ENCODE data around the gene OSBPL8.

The OSBPL8 gene

DNA sequence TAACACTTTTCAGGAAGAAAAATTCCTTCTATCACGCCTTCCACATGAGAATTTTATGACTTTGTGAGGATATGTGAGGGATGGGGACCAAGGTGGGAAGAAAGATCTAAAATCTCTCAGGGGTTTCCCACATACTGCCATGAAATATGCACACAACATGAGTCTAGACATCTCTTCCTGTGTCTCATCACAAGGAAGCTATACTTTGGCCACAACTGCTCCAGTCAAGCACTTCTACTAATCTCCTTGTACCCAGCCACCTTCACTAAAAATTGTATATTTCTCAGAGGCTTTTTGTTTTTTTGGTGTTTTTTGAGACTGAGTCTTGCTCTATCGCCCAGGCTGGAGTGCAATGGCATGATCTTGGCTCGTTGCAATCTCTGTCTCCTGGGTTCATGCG, 3.2 kb downstream of the OSBPL8 start:
- DNase-seq (ENCODE audit: low read depth) = peak; percentile 34

DNA sequence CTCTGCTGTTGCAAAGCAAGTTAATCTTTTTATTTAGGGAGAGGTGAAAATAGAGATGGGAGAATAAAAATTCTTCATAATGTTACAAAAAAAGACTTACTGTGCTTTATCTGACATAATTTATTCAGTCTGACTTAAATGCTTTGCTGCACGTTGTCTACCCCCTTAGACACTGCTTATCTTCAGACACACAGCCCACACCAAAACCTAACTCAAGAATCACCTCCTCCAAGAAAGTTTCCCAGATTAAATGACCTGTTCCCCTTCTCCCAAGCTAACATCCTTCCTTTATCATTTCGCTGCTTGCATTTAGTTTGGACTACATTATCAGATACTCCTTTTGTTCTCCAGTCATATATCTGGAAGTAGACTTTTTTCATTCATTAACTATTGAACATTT, 3.8 kb downstream of the OSBPL8 start:
- no peak for DNase-seq (ENCODE audit: low read depth)

DNA sequence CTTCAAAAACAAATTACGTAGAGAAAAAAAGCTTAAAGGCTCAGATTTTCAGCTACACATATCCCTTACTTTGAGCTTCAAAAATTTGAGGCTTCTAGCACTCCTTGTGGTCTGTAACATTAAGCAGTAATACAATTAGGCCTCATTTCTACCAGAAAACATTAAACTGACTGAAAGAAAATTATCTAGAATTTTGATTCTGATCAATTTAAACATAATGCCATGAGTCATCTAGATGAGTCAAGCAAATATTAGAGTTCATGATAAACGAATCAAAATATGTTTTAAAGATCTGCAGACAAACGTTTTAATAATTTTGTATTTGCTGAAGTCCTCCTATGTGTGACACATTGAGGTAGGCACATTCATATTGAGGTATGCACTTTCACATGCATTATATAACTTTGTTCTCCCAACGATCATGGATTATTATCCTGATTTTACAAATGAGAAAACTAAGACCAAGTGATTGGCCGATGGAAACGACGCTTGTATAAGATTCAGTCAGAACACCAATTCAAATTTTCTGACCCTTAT, 4.3 kb downstream of the OSBPL8 start:
- DNase-seq (ENCODE audit: low read depth) = peak; percentile 36

DNA sequence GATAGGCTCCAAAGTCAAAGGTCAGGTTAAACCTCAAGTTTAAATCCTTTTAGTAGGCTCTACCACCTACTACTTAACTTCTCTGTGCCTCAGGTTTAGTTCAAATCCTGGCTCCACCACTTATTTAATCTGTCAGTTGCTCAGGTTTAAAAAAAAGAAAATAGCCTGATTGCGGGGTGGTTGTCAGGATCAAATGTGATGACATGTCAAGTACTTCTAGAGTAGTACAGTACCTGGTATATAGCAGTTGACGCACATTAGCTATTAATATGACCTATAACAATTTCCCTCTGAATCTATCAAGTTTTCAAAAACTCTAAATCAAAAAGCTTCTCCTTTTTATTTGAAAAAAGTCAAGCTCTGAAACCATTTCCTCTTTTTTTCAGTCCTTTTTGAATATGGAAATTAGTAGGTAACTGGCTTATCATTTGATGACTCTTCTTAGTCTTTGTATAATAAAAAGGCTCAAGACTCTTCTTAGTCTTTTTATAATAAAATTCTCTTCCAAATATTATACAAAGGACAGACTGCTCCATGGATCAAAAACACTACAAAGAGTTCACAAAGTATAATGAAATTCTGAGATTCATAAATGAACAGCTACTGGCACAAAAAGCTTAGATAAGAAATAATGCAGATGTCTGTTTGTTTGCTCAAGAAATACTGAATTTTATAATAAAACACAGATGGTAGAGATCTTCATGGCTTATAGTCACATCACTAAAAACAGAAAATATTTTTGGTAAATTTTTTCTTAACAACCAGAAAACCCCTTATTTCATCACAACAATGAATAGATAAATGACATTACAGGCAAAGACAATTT, 5.0 kb downstream of the OSBPL8 start:
- no peak for DNase-seq (ENCODE audit: low read depth)

DNA sequence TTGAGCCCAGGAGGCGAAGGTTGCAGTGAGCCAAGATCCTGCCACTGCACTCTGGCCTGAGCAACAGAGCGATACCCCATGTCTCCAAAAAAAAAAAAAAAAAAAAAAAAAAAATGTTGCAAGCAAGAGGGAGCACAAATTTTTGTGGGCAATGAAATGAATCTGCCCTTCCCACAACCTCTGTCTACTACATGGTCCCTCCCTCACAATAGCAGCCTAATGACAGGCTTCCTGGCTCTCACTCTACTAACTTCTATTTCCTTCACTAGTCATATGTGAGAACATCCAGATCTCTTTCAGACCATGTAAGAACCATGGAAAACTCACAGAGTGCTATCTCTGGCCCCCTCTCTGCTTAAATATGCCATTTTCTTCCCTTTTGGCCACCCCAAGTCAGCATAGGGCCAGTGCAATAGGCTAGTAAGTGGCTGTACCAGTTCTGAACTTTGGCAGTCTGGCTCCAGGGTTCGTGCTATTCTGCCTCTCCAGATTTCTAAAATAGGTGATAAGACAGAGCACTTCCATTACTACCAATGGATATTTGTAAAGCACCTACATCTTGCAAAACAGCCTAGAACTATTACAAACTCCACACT, 7.1 kb downstream of the OSBPL8 start:
- DNase-seq (ENCODE audit: low read depth) = no peak

DNA sequence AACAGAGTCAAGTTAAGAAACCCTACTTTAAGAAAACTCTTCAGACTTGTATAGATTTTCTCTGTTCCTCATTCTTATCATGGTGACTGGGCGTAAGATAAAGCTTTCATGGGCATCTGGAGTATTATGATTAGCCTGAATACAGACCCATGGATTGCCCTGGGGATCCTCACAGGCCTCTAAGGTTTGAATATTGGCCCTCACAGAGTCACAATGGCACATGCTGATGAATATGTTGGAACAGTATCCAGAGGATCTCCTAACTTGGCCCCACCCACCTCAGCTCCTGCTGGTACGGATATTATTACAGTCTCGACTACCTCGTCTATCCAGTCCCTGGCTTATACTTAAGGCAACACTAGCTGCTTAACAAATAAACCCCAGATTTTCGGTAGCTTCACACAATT, 8.1 kb downstream of the OSBPL8 start:
- DNase-seq (ENCODE audit: low read depth) = no peak

DNA sequence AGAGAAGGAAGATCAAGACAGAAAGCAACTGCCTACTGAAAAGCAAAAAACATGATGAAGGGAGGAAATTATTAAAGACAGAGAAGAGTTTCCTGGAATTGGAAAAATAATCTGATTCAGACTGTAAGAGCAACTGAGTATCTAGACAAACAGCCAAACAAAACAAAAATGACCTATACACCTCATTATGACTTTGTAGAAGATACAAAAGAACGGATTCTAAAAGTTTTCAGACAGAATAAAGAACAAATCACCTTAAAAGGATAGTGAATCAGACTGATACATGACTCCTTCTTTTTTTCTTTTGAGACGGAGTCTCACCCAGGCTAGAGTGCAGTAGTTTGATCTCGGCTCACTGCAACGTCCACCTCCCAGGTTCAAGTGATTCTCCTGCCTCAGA, 10.4 kb downstream of the OSBPL8 start:
- no peak for DNase-seq (ENCODE audit: low read depth)

DNA sequence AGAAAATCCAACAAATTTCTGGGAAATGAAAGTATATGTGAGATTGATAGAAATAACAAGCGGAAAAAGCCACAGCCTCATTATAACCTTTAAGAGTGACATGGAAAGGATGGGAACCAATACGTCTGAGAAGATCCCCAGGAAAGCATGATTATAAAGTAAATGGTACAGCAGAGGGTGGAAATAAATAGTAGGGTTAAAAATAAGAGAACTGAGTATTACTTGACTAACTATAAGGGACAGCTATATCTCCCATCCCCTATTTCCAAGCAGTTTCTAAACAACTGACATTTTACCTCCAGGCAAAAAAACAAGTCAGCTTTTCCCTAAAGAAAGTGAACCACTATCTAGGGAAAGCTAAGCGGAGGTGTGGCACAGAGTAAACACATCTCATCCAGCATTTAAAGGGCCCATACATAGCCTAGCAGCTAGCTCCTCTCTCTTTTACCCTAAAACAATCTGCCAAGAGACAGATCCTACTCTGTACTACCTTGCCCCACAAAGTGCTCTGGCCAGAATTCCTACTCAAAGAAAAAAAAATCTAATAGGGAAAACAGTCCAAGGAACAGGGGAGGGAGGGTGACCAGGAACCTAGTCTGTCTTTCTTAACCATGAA, 11.2 kb downstream of the OSBPL8 start:
- no peak for DNase-seq (ENCODE audit: low read depth)

DNA sequence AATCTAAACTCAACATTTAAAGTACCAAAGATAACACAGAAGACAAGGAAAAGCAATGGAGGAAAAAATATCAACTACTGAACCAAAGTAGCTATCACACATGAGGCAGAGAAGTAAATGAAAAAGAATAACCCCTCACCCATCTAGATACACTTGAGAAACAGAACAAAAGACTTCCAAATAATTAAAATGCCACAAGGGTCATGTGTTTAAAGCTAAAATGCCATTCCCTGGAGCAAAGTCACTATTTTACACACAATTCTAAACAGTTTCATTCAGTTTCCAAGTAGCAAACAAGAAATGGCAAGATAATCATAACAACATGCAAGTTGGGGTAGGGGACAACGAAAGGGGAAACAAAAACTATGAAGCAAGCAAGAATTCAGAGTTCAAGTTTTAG, 12.0 kb downstream of the OSBPL8 start:
- no peak for DNase-seq (ENCODE audit: low read depth)

DNA sequence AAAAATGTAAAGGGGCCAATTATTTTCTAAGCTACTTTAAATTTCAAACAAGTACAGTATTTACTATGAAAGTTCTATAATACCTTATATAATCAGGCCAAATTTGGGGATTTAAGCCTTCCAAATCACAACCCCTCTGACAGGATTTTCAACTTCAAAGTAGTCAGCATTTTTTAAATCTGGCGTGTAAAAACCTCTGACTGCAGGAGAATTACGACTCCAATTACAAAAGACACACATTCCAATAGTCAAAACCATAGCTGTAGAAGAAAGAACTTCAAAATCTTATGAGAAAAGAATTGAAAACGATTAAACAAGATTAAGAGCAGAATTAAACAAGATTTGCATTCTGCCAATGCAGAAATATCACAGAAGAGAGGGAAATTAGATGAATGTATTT, 12.7 kb downstream of the OSBPL8 start:
- no peak for DNase-seq (ENCODE audit: low read depth)

DNA sequence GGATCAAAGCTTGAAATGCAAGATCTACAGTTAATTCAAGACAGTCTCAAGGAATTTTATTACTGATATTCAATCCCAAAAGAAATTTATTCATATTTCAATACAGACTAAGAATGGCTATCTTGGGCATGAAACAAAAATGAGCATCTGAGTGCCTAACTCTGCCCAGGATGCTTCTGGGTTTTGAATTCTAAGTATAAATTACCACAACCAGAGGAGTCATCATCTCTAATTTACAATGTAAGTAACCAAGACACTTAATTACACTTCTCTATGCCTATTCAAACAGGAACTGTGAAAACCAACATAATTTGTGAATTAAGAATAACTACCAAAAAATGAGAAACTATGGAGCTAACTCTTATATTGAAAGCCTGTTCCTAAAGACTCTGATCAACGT, 14.1 kb downstream of the OSBPL8 start:
- DNase-seq (ENCODE audit: low read depth) = no peak

DNA sequence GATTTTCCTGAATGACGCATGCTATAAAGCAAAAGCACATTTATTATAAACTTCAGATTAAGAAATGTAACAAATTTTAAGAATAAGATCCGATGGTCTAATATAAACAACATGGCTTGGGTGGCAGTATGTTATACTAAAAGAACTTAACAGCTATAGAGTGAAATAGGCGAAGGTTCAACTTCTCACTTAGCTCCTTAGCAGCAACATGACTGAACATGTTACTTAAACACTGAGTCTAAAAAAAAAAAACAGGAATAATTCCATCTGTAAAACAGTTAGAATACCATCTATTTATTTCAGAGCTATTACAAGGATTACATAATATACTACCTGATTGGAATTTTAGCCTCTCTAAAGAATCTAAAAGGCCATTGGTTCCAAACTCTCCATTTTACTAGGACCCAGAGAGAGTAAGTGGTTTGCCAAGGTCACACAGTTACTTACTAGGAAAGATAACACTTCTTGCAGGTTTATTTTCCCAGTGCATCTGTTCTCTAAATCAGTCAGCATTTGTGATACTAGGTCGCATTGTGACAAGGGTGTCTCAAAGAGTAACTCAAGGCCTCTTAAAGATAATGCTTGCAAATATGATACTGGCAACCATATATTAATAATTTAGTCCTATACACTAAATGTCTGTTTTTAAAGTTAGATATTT, 14.8 kb downstream of the OSBPL8 start:
- DNase-seq (ENCODE audit: low read depth) = no peak

DNA sequence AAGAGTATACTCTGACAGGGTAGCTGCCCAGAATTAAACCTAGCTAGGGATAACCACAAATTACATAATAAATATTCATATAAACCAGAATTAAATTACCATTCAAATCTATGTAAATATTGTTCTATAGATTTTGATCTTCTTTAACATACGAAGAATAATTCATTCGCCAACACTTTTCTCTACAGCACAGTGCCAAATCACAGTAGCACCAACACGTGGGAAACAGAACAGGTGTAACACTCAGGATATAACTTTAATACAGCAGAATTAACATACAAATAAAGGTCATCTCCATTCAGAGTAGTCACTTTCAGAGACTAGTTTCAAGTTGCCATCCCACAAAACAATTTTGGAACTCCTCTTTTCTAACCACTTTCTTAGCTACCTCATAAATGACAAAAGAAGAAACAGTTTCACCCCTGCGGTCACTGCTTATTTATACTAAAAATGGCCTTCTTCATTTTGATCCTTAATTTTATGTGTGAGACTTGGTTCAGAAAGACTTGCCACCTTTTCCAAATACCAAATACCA, 15.7 kb downstream of the OSBPL8 start:
- no peak for DNase-seq (ENCODE audit: low read depth)

DNA sequence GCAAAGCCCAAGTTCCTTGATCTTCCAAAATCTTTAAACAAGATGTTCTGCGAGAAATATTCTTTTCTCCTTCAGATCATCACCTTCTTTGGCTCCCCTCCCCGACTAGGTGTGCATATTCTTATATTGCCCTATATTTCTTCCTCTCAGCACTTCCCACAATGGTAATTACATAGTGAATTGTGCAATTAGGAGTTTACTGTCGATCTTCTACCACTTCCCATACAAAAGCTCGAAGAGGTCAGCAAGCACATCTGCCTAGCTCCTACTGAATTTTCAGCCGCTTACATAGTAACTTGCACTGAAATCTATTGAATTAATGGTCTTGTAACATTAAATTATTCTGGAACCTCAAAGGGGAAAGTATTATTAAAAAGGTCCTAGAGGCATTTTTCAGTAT, 16.7 kb downstream of the OSBPL8 start:
- DNase-seq (ENCODE audit: low read depth) = no peak

DNA sequence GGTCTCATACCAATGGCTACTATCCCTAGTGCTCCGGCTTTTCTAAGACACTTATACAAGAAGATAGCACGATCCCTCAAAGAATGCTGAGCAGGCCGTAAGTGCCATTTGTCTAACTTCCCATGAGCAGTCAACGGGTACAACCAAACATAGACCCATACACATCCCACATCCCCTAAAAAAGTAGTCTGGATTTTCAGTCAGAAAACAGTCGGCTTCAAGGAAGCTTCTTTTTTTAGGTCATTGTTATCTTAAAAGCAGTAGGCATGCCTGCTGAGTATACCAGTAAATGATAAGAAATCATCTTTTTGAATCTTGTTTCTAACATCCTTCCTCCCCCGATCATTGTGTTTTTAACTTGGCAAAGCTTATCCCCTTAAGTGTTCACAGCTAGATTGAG, 19.8 kb downstream of the OSBPL8 start:
- DNase-seq (ENCODE audit: low read depth) = no peak

DNA sequence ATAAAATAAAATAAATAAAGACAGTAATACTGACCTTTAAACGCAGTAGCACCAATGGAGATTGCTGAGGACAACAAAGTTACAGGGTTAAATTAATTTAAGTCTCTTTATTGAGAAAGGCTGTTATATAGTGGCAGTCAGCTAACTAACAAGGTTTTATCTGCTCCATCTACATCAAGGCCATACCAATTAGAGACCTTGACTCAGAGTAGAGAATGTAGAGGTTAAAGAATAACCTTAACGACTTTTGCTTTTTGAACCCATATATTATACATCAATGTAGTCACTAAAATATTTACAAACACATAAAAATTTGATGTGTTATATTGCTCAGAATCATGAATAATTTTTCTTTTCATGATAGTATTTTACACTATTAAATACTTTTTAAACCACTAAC, 21.6 kb downstream of the OSBPL8 start:
- no peak for DNase-seq (ENCODE audit: low read depth)

DNA sequence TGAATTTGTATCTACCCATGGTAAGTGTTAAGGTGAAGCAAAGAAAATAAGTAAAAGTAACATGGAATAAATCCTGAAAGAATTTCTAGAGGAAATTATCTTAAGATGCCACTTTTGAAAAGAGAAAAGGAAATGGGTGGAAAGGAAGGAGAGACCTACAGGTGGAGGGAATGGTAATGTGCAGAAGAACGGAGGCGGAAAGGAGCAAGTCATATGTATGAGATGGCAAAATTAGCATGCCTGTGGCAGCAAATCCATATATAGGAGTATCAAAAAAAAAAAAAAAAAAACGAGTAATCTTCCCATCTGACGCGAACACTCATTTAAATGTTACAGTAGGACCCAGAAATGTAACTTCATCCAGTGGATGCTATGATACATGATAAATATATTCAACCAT, 23.0 kb downstream of the OSBPL8 start:
- no peak for DNase-seq (ENCODE audit: low read depth)

DNA sequence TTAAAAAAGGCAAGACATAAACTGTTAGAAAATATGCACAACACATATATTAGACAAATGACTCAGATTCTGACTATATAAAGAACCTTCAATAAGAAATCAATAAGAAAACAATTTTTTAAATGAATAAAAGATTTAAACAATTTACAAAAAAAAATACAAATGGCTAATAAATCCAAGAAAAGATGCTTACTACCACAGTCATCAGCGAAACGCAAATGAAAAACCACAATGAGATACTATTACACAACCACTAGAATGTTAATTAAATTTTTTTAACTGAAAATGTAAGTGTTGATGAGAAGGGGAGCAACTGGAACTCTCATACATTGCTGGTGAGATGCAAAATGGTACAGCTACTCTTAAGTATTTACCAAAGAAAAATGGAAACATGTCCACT, 24.4 kb downstream of the OSBPL8 start:
- DNase-seq (ENCODE audit: low read depth) = no peak

DNA sequence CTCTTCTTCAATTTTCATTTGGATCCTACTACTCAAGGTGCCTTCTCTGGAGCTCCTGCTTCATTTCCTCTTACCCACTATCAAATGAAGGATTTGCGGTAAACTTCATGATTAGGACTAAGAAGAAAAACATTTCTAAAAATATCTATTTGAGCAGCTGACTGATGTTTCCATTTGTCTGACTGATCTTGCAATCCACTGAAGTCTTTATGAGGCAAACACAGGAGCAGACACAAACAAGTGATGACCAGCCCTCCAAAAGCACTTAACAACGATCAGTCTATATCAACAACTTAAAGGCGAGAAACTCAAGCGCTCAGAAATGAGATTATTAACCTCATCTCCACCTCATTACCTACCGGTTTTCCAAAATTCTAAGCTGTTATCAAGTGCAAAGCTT, 26.2 kb downstream of the OSBPL8 start:
- no peak for DNase-seq (ENCODE audit: low read depth)

DNA sequence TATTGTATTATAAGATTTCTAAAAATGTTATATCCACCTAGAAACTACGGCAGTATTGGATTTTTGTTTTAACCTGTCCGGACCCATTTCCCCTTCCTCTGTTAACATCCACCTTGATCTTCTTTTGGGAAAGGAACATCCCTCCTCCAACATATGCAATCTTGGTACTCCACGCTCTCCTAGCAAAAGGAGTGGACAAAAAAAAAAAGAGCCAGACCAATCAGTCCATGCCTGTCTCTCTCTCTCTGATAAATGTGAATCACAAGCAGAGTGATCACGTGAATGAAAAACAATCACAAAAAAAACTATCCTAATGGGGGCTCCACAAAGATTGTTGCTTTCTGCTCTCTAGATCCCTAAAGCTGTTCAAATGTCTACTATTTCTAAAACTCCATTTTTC, 27.1 kb downstream of the OSBPL8 start:
- no peak for DNase-seq (ENCODE audit: low read depth)

DNA sequence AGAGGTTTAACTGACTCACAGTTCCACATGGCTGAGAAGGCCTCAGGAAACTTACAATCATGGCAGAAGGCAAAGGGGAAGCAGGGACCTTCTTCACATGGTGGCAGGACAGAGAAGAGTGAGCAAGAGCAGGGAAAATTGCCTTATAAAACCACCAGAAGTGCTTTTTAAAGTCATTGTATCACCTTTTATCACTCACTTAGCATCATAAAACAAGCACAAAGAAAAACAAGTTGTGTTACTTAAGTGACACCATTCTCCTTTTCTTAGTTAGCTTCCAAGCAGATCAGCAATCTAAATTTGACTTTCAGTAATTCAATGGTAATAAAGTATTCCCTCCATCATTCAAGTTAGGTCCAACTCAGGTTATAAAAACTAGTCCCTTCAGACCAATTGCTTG, 28.5 kb downstream of the OSBPL8 start:
- no peak for DNase-seq (ENCODE audit: low read depth)

DNA sequence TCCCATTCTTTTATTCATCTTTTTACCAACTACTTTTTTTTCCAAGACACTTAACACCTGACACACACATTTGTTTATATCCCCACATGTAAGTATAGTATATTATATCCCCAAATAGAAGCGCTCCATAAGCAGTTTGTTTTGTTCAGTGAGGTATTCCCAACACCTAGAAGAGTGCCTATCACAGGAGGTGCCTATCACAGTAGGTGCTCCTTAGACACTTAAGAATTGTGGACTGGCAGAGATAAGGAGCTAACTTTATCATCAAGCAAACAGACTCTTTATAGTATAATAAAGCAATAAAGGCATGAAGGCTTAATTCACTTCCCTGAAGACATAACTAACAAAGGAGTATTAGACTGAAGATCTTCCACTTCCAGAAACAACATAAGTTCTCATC, 29.1 kb downstream of the OSBPL8 start:
- DNase-seq (ENCODE audit: low read depth) = no peak
